Mononuclear cell (primary cell): ENCODE results near the gene PRKRIP1. TPM values are rescaled to one million over a fixed set of nuclear protein-coding genes. Genes with fewer than 3 reads are reported as not detected.
"Not testable (repeated sequence)": the region's sequence is repeated elsewhere in the genome, so short reads cannot be mapped to it uniquely, and the experiment has no call there.

Source experiments
- H3K27me3 ChIP-seq: 2 replicates; pipeline ENCODE4 v1.6.0; 2011; ENCODE audit warnings: low read length, control low read depth; ENCODE audit not compliant: insufficient read depth
- H3K4me1 ChIP-seq: 2 replicates; pipeline ENCODE4 v1.5.1; 2011; ENCODE audit warnings: mild to moderate bottlenecking, low read length, control low read depth; ENCODE audit not compliant: insufficient read depth
- H3K4me3 ChIP-seq: 2 replicates; pipeline ENCODE4 v1.5.1; 2011; ENCODE audit warnings: mild to moderate bottlenecking, low read length, moderate library complexity
- H3K9me3 ChIP-seq: 2 replicates; pipeline ENCODE4 v1.5.1; 2011; ENCODE audit warnings: low read depth, mild to moderate bottlenecking, control low read depth, low read length
- total RNA-seq: library from RNA; depleted of rRNA; stranded (reverse); fragments of >200 nt; gene quantifications from one replicate; pipeline ENCODE4 v1.2.3, GENCODE V29; 2012

Gene PRKRIP1
- total RNA-seq, 1 donor = 30.7 TPM

DNA sequence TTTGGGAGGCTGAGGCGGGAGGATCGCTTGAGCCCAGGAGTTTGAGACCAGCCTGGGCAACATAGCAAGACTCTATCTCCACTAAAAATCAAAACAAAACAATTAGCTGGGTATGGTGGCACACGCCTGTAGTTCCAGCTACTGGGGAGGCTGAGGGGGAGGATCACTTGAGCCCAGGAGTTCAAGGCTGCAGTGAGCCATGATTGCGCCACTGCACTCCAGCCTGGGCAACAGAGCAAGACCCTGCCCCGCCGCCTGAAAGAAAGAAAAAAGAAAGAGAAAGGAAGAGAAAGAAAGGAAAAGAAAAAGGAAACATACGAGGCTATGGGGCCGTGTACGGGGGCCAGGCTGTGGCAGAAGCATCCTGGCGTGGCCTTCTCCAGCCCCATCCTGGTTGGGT, 58.8 kb downstream of the PRKRIP1 start:
- not testable (repeated sequence) for H3K4me3 ChIP-seq, H3K4me1 ChIP-seq, H3K9me3 ChIP-seq, H3K27me3 ChIP-seq

DNA sequence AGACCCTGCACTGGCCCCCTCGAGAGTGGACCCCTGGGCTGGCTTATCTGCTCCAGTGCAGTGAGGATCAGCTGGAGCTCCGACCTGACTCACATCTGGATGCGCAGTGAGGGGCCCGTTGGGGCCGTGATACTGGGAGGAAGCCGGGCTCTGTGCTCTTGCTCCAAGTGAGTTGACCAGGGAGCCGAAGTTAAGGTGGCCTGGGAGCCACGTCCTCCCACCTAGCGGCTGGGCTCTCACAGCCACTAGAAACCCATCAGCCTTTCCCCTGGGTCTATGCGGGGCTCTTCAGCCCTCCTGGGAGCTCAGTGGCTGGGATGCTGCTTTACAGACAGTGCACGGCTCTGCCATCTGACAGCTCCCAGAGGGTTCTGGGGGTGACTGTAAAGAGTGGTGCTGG, 59.4 kb downstream of the PRKRIP1 start:
- H3K27me3 ChIP-seq = no peaks in the 10 kb centered on the region
- no peak overlapping the region for H3K4me3 ChIP-seq
- H3K9me3 ChIP-seq = no peaks in the 10 kb centered on the region
- no peaks in the 10 kb centered on the region for H3K4me1 ChIP-seq

DNA sequence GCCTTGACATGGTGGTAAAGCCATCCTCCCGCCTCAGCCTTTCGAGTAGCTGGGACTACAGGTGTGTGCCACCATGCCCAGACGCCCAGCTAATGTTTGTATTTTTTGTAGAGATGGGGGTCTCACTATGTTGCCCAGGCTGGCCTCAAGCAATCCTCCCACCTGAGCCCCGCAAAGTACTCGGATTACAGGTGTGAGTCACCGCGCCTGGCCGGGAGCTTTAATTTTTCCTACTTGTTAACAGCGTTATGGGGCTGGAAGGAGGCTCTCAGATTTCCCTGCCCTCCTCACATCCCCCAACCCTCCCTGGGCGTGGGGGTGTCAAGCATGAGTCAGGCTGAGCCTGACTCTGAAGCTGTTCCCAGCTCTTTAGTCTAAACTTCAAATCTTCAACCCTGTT, 60.2 kb downstream of the PRKRIP1 start:
- Histone ChIP-seq H3K4me1 (no peaks in the 10 kb centered on the region), H3K9me3 (no peaks in the 10 kb centered on the region), H3K27me3 (no peaks in the 10 kb centered on the region), H3K4me3 (no peak overlapping the region)

DNA sequence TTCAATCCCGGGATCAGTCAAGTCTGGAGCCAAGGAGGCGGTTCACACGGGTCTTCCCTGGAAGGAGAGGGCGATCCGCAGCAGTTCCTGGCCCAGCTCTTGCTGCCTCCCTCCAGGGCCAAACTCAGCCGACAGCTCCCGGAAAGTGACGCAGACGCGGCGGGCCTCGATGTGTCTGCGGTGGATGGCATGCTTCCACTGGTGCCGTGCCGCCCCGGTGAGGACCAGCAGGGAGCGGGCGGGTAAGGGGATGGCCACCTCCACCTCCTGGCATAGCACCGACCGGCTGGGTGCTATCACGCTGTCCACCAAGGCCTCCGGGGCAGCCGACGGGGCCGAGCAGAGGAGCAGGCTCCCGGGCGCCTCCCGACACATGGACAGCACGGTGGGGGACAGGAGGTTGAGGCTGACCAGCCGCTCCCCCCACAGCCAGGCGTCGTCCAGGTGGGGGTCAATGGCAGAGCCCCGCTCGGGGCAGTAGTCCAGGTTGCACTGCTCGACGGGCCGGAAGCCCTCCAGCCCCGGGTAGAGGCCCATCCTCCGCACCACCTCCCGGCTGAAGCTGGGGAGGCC, 61.3 kb downstream of the PRKRIP1 start:
- H3K4me3 ChIP-seq = no peak overlapping the region
- H3K27me3 ChIP-seq = no peaks in the 10 kb centered on the region
- no peaks in the 10 kb centered on the region for H3K9me3 ChIP-seq
- no peaks in the 10 kb centered on the region for H3K4me1 ChIP-seq

DNA sequence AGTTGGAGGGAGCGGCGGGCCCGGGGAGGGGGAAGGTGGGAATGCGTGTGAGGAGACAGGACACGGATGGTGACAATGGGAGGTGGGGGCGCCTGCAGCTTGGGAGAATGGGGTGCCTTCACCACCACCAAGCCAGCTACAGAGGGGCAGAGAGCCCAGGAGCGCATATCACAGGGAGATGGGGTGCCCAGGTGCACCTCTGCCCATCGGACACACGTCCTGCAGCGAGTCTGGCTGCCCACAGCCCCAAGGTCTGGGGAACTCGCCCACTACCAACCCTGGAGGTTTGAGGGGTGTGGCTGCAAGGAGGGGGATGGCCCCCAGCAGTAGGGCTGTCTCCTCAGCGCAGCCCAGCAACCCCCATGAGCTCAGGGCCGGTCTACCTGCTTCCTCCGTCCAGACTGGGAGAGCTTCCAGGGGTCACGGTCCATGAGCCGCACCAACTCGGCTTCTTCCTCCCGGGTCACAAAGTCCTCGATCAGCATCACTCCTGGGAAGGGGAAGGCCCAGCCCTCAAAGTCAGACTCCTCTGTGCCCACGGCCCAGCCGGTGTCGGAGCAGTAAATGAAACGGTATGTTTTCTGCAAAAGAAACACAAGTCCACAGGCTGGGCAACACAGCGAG, 63.2 kb downstream of the PRKRIP1 start:
- no peaks in the 10 kb centered on the region for H3K27me3 ChIP-seq
- no peak overlapping the region for H3K4me3 ChIP-seq
- H3K9me3 ChIP-seq = no peaks in the 10 kb centered on the region
- H3K4me1 ChIP-seq = peaks cover 10% of the 10 kb centered on the region

DNA sequence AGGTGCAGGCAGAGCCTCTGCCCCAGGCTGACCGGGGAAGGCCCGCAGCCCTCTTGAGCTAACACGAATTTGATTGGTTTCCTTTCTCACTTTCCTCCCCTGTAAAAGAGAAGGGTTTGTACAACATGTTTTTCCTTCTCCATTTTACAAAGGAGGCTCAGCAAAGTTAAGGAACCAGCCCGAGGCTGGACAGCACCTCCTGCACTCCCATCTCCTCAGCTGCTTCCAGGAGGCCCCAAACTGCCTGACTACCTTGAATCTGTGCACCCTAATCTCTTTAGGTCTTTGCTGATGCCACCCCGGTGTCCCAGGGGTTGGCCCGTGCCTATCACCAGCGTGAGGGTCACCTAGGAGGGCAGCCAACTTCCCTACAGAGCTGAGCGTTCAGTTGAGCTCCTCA, 64.3 kb downstream of the PRKRIP1 start:
- H3K4me1 ChIP-seq = peaks cover 15% of the 10 kb centered on the region
- H3K4me3 ChIP-seq = no peak overlapping the region
- no peaks in the 10 kb centered on the region for H3K9me3 ChIP-seq
- no peaks in the 10 kb centered on the region for H3K27me3 ChIP-seq

DNA sequence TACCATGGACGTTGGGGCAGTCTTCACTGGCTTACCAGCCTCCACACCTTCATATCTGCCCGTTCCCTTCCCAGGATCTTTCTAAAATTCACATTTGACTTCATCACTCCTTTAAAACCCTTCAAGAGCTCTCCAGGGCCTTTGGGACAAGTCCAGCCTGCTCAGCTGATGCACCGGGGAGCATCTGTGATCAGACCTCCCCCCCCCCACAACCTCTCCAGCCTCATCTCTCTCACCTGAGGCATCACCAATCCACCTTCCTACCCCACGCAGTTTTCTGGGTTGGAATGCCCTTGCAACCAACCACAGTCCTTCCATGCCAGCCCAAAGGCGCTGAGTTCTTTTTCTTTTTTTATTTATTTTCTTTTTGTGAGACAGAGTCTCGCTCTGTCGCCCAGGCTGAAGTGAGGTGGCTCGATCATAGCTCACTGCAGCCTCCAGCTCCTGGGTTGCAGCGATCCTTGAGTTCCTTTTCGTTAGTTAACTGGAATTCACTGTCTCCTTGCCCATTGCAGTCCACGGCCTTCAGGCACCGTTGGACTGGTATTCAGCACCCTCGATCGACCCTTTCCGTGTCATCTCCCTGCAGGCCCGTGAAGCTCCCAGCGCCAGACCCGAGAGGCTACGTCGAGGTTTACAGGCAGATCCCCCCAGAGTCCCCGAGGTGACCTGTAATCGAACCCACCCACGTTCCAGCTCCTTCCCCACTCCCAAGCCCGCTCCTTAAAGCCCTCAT, 67.8 kb downstream of the PRKRIP1 start:
- Histone ChIP-seq H3K27me3 (no peaks in the 10 kb centered on the region), H3K4me1 (peaks cover 25% of the 10 kb centered on the region), H3K9me3 (no peaks in the 10 kb centered on the region), H3K4me3 (peak overlapping the region; percentile 77)

DNA sequence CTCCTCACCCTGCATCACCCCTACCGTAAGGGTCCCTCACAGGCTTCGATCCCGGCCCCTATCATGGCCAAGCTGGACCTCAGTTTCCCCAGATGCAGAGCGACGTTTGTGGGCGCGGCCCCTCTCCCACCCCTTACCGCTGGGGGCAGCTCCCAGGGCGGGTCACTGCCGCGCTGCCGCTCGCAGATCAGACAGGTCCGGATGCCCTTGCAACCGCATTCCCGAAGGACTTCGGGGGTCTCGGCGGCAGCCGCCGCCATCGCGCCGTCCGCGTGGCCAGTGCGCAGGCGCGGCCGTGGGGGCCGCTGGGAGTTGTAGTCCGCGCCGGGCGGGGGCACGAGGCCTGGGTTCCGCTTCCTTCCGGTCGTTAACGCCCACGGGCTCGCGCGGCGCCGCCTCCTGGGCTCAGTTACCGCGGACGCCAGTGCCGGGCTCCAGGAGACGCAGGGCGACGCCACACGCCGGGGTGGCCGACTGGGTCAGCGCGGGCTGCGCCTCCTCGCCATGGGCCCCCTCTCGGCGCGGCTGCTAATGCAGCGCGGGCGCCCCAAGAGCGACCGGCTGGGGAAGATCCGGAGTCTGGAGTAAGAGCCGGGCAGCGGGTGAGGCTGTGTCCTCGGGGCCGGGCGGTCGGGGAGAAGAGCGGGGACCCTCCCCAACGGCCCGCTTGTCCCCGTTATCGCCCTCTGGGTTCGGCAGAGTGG, 68.6 kb downstream of the PRKRIP1 start, which contains the start of the genes ALKBH4 and LRWD1:
TSS of gene ALKBH4 (minus strand) at position 287 of the 704 bp plus-strand sequence. CDS start at position 260, 27 bp downstream.
TSS of gene LRWD1 (plus strand) at position 408 of the 704 bp plus-strand sequence. CDS start at position 505, 97 bp downstream.
- Histone ChIP-seq H3K4me1 (peaks cover 25% of the 10 kb centered on the region), H3K9me3 (no peaks in the 10 kb centered on the region), H3K4me3 (peak within 1 kb of the TSS; percentile 77), H3K27me3 (no peaks in the 10 kb centered on the region)

DNA sequence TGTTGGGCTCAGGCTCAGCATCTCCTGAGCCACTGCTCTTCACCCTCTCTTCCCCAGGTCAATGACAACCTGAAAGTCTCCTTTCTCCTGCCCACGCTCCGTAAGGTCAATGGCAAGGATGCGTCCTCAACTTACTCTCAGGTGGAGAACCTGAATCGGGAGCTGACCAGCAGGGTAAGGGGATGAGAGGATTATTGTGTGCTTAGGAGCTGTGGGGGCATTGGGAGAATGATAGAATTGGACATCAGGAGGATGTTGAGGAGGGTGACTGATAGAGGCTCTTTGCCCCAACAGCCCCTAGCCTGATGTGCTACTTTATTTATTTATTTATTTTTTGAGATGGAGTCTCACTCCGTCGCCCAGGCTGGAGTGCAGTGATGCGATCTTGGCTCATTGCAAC, 69.9 kb downstream of the PRKRIP1 start:
- Histone ChIP-seq H3K9me3 (no peaks in the 10 kb centered on the region), H3K27me3 (no peaks in the 10 kb centered on the region), H3K4me3 (no peak overlapping the region), H3K4me1 (peaks cover 25% of the 10 kb centered on the region)

DNA sequence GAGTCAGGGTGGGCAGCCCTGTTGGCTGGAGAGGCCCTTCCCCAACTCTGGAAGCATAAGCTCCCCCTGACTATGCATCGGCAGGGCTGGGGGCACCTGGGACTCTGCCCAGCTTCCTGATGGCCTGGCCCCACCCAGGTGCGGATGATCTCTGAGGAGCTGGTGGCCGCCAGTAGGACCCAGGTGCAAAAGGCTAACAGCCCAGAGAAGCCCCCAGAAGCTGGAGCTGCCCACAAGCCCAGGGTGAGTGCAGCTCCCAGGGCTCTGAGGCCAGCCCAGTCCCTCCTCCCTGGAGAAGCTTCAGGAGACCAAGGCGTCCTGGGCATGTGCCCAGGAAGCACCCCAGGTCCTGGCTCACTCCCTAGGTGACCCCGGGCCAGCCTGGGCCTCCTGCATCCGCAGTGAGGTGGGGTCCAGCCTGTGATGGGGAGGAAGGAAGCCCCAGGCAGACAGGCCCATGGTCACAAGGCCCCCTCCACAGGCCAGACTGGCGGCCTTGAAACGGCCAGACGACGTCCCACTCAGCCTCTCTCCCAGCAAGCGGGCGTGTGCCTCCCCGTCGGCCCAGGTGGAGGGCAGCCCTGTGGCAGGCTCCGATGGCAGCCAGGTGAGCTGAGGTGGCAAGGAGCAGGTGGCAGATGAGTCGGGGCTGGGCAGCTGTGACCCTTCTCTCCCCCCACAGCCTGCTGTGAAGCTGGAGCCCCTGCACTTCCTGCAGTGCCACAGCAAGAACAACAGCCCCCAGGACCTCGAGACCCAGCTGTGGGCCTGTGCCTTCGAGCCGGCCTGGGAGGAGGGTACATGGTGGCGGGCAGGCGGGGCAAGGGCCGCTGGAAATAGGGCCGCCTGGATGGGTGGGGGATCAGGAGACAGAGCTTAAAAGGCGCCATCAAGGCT, 71.7 kb downstream of the PRKRIP1 start:
- Histone ChIP-seq H3K9me3 (no peaks in the 10 kb centered on the region), H3K4me1 (peaks cover 25% of the 10 kb centered on the region), H3K4me3 (no peak overlapping the region), H3K27me3 (no peaks in the 10 kb centered on the region)

DNA sequence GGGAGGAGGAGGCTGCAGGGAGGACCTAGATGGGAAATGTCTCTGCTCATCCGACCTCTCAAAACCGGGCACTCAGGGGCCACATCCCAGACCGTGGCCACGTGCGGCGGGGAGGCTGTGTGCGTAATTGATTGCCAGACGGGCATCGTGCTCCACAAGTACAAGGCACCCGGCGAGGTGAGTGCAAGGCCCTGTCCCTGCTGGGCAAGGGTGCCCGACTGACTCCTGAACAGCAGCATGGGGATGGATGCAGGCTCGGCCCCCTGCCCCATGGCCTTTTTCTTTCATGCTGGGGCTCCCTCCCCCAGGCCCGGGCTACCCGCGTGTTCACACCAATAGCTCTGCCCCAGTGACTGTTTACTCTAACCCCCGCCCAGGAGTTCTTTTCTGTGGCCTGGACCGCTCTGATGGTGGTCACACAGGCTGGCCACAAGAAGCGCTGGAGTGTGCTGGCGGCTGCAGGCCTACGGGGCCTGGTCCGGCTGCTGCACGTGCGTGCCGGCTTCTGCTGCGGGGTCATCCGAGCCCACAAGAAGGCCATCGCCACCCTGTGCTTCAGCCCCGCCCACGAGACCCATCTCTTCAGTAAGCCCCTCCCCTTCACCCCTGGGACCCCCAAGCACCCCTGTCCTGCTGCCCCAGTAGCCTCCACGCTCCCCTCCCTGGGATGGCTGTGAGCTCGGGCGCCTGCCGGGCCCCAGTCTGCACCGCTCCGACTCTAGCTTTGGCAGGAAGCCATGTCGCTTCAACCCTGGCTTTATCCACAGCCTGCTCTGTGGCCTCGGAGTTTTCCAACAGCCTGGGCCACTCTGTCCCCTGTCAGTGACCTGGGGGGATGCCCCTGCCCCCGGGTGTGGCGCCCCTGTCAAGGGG, 72.6 kb downstream of the PRKRIP1 start:
- Histone ChIP-seq H3K4me3 (no peak overlapping the region), H3K27me3 (no peaks in the 10 kb centered on the region), H3K4me1 (peaks cover 21% of the 10 kb centered on the region), H3K9me3 (no peaks in the 10 kb centered on the region)

DNA sequence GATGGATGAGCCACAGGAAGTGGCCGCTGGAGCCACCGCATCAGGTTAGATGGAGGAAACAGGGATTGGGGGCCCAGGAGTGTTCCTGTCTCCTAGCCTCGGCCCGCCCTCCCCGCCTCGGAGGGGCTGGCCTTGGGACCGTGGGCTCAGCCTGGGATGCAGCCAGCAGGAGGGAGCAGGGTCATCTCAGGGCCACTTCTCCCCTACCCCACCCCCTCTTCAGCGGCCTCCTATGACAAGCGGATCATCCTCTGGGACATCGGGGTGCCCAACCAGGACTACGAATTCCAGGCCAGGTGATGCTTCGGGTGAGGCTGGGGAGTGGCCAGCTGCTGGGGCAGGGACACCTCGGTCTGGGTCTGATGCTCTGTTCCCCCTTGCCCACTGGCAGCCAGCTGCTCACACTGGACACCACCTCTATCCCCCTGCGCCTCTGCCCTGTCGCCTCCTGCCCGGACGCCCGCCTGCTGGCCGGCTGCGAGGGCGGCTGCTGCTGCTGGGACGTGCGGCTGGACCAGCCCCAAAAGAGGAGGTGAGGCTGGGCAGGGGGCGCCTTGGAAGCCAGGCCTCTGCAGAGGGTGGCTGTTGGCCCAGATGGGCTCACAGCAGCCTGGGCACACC, 73.3 kb downstream of the PRKRIP1 start:
- no peaks in the 10 kb centered on the region for H3K27me3 ChIP-seq
- H3K4me3 ChIP-seq = no peak overlapping the region
- peaks cover 14% of the 10 kb centered on the region for H3K4me1 ChIP-seq

More for the DNA sequence above, 73.3 kb downstream of the PRKRIP1 start:
- H3K9me3 ChIP-seq = no peaks in the 10 kb centered on the region
